ENCODE results near the gene GRM4.
"Not testable (repeated sequence)": the region's sequence is repeated elsewhere in the genome, so short reads cannot be mapped to it uniquely, and the experiment has no call there.

Gene GRM4

GRCh38 chr6:34018961-34019606 lies 126.8 kb downstream of the GRM4 start:
- DNase-seq: no peak

DNA sequence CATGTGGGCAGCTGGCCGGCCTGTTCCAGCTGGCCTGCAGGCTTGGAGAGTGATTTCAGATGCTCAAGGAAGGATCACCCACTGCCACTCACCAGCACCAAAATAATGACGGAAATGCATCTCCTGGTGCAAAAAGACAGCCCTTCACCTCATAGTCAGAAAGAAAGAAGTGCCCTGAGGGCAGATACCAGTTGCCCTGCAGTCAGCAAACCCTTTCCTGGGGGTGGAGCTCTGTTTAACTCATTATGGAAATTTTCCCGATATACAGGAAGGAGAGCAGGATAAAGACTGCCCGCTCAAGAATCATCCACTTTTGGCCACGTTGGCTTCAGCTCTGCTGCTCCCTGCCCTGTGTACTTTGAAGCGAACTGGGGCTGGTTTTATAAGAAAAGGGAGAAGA lies 127.9 kb downstream of the GRM4 start:
- DNase-seq: no peak

- DNase-seq: no peak
Observed at GRCh38 chr6:34017106-34017805, 128.6 kb downstream of the GRM4 start.

DNA sequence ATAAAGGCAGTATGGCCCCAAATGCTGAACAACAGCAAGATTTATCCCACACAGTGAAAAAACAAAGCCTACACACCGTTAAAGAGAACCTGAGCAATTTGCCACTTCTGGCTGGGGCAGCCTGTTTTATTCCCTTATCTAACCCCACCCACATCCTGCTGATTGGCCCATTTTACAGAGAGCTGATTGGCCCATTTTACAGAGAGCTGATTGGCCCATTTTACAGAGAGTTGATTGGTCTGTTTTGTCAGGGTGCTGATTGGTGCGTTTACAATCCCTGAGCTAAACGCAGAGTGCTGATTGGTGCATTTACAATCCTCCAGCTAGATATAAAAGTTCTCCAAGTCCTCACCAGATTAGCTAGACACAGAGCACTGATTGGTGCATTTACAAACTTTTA lies 129.3 kb downstream of the GRM4 start:
- DNase-seq: not testable (repeated sequence)

- no peak for DNase-seq
Observed at GRCh38 chr6:34015586-34015985, 130.3 kb downstream of the GRM4 start.

- no peak for DNase-seq
Observed at GRCh38 chr6:34011264-34011663, 134.6 kb downstream of the GRM4 start.

- no peak for DNase-seq
Observed at GRCh38 chr6:34005901-34006531, 139.9 kb downstream of the GRM4 start.

- DNase-seq: peak; percentile 42
Observed at GRCh38 chr6:34004706-34005105, 141.2 kb downstream of the GRM4 start.

GRCh38 chr6:34003962-34004361 lies 141.9 kb downstream of the GRM4 start:
- no peak for DNase-seq

- DNase-seq: no peak
Observed at GRCh38 chr6:34001706-34002621, 143.9 kb downstream of the GRM4 start.

- DNase-seq: no peak
Observed at GRCh38 chr6:34000281-34000680, 145.6 kb downstream of the GRM4 start.

- no peak for DNase-seq
Observed at GRCh38 chr6:33999567-33999966, 146.3 kb downstream of the GRM4 start.

GRCh38 chr6:33998660-33999059 lies 147.2 kb downstream of the GRM4 start:
- no peak for DNase-seq

GRCh38 chr6:33997265-33997664 lies 148.6 kb downstream of the GRM4 start:
- no peak for DNase-seq

DNA sequence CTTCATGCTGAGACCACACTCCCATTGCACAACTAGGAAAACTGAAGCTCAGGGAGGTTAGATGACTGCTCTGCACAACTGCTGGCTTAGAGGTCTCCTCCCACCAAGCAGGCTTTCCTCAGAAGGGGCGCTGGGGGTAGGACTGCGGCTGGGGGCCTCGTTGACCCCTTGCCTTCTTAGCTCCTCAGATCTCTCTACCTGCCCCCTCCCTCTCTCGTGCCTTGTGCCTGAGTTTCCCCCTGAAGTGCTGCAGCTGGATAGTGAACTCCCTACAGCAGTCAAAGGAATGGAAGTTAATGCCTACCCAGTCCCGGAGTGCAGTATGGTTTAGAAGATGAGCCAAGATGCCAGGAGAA lies 149.8 kb downstream of the GRM4 start:
- no peak for DNase-seq

GRCh38 chr6:33995309-33996119 lies 150.4 kb downstream of the GRM4 start:
- no peak for DNase-seq

- peak; percentile 12 for DNase-seq
Observed at GRCh38 chr6:33994472-33995308, 151.2 kb downstream of the GRM4 start.

- DNase-seq: no peak
Observed at GRCh38 chr6:33993653-33994471, 152.0 kb downstream of the GRM4 start.

DNA sequence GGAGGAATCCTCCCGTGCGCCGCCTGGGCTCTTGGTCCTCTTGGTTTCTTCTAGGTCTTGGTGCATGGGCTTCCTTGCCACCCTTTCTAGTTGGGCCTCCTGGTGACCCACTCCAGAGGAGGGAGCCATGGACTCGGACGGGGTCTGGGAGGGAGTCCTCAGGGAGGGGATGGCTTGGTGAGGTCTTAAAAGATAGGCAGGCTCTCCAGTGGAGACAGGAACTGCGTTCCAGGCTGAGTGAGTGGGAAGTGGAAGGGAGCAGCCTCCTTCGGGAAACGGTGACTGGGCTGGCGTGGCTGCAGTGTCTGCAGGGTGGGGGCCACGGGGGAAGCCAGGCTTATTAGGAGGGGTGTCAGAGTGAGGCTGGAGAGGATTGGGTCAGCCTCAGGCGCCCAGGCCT lies 152.8 kb downstream of the GRM4 start:
- DNase-seq: no peak

GRCh38 chr6:33992191-33992590 lies 153.7 kb downstream of the GRM4 start:
- no peak for DNase-seq

DNA sequence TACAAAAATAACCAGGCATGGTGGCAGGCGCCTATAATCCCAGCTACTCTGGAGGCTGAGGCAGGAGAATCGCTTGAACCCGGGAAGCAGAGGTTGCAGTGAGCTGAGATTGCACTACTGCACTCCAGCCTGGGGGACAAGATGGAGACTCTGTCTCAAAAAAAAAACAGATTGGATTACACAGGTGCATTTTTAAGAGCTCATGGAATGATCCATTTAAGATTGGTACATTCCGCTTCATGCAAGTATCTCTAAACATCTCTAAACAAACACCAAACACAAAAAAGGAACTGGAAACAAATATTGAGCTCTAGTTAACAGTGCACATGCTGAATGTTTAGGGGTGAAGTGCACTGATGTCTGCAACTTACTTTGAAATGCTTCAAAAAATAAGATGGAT lies 154.3 kb downstream of the GRM4 start:
- DNase-seq: no peak
